ENCODE measurements around the gene RARA.
"Not testable (repeated sequence)": the region's sequence is repeated elsewhere in the genome, so short reads cannot be mapped to it uniquely, and the experiment has no call there.

RARA gene

DNA sequence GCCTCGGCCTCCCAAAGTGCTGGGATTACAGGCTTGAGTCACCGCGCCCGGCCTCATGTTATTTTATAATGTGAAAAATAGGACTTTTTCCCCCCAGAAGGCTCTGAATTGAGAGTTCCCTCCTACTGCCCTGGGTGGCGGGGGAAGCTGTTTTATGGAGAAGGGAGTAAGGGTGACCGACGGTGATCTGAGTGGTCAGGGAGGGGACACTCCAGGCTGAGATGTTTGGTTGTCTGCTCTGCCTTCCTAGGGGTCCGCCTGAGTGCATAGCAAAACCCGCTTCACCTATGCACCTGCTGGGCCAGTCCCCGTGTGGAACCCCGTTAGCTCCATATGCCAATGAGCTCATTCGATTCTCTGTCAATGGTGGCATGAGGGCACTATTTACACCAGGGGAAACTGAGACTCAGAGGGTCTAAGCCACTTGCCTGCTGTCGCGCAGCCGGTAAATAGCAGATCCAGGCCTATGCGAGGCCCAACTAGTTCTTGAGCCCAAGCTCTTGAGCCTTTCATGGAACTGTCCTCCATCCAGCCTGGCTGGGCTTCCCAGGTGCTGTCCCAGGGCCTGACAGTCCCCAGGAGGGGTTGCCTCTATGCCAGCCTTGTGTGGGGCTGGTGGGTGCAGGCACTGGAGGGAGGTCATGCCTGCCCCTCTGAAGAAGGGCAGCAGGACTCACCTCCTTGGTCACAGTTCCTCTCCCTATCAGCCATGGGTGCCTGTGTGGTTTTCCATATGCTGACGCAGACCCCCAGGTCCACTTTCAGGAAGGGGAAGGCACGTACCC, 57.3 kb downstream of the RARA start:
- WGBS: 92% methylated on average over 18 of the region's 18 CpGs
- Histone ChIP-seq H3K4me1 (ENCODE audit: control insufficient read depth, insufficient read depth, low read depth, low read length) (peaks cover 27% of the 10 kb centered on the region), H3K4me3 (ENCODE audit: insufficient read depth in 1 of 2, low read depth in 1 of 2, low read length in 2 of 2) (no peak overlapping the region), H3K4me2 (ENCODE audit: low read length, poor library complexity, severe bottlenecking) (no peak overlapping the region), H3K4ac (ENCODE audit: low read depth in 1 of 2, low read length in 2 of 2) (no peak overlapping the region), H2BK5ac (ENCODE audit: low read depth, low read length, poor library complexity, severe bottlenecking) (no peak overlapping the region), H2AFZ (ENCODE audit: low read depth, low read length) (no peak overlapping the region), H3K23ac (ENCODE audit: low read length in 2 of 2) (no peak overlapping the region), H3K27ac (ENCODE audit: low read length, poor library complexity, severe bottlenecking) (no peak overlapping the region), H3K14ac (ENCODE audit: low read length in 2 of 2) (no peak overlapping the region), H2BK12ac (ENCODE audit: low read length in 2 of 2) (no peak overlapping the region), H3K36me3 (ENCODE audit: control insufficient read depth in 1 of 2, insufficient read depth in 2 of 2, low read depth in 1 of 2, low read length in 2 of 2) (peaks cover 0 to 4% of the 10 kb centered on the region in 2 experiments), H2BK120ac (ENCODE audit: low read depth, low read length) (no peak overlapping the region), H4K91ac (ENCODE audit: low read length) (no peak overlapping the region), H2BK15ac (ENCODE audit: low read depth, poor library complexity, severe bottlenecking) (no peak overlapping the region), H3K9ac (ENCODE audit: low read length) (no peak overlapping the region), H3K9me3 (ENCODE audit: control insufficient read depth, low read length) (no peaks in the 10 kb centered on the region), H3K27me3 (ENCODE audit: control insufficient read depth in 1 of 2, insufficient read depth in 1 of 2, low read length in 2 of 2) (no peaks in the 10 kb centered on the region), H2AK5ac (ENCODE audit: low read length, severe bottlenecking) (no peak overlapping the region), H4K8ac (ENCODE audit: low read length) (no peak overlapping the region), H3K18ac (ENCODE audit: low read depth in 1 of 2, low read length in 2 of 2) (no peak overlapping the region), H3K79me1 (replicated peaks; ENCODE audit: low read length, poor library complexity, severe bottlenecking) (peaks cover 5% of the 10 kb centered on the region)
- no peak for DNase-seq

DNA sequence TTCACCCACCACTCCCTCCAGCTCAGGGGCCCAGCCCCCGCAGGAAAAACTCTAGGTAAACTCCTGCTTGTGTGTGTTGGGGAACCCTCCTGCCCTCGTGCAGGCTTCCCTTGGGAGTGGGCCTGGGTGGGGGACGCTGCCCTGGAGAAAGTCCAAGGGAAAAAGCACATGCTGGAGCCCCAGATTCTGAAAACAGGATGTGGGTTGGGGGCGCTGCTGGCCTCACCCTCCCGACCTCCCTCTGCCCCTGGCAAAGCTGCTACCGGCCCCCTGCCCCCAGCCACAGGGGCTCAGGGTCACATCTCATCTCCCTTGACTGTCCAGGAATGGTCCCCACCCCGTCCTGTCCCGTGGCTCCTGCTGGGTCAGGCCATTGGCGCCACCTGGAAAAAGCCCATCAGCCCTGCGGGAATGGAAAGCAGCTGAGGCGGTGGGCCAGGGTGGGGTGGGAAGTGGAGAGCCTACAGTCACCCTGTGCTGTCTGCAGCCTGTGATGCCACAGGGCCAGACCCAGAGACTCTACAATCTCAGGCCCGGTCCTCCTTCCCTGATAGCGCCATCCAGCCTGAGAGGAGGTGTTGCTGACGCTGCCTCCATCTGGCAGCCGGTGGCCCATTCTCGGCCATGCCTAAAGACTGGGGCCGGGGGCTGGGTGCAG, 58.0 kb downstream of the RARA start:
- H4K8ac ChIP-seq (ENCODE audit: low read length): no peak overlapping the region
- H3K9ac ChIP-seq (ENCODE audit: low read length): no peak overlapping the region
- no peak overlapping the region for H2BK120ac ChIP-seq (ENCODE audit: low read depth, low read length)
- no peak overlapping the region for H3K4ac ChIP-seq (ENCODE audit: low read depth in 1 of 2, low read length in 2 of 2)
- no peak overlapping the region for H3K18ac ChIP-seq (ENCODE audit: low read depth in 1 of 2, low read length in 2 of 2)
- no peak for DNase-seq
- peaks cover 0 to 4% of the 10 kb centered on the region in 2 experiments for H3K36me3 ChIP-seq (ENCODE audit: control insufficient read depth in 1 of 2, insufficient read depth in 2 of 2, low read depth in 1 of 2, low read length in 2 of 2)
- H3K27me3 ChIP-seq (ENCODE audit: control insufficient read depth in 1 of 2, insufficient read depth in 1 of 2, low read length in 2 of 2): no peaks in the 10 kb centered on the region
- no peaks in the 10 kb centered on the region for H3K9me3 ChIP-seq (ENCODE audit: control insufficient read depth, low read length)
- H3K27ac ChIP-seq (ENCODE audit: low read length, poor library complexity, severe bottlenecking): no peak overlapping the region
- peaks cover 23% of the 10 kb centered on the region for H3K4me1 ChIP-seq (ENCODE audit: control insufficient read depth, insufficient read depth, low read depth, low read length)
- no peak overlapping the region for H3K4me3 ChIP-seq (ENCODE audit: insufficient read depth in 1 of 2, low read depth in 1 of 2, low read length in 2 of 2)
- no peak overlapping the region for H3K14ac ChIP-seq (ENCODE audit: low read length in 2 of 2)
- H2BK5ac ChIP-seq (ENCODE audit: low read depth, low read length, poor library complexity, severe bottlenecking): no peak overlapping the region
- H2AK5ac ChIP-seq (ENCODE audit: low read length, severe bottlenecking): no peak overlapping the region
- H3K79me1 ChIP-seq (replicated peaks; ENCODE audit: low read length, poor library complexity, severe bottlenecking): peaks cover 5% of the 10 kb centered on the region
- H4K91ac ChIP-seq (ENCODE audit: low read length): no peak overlapping the region
- no peak overlapping the region for H2BK12ac ChIP-seq (ENCODE audit: low read length in 2 of 2)
- H3K23ac ChIP-seq (ENCODE audit: low read length in 2 of 2): no peak overlapping the region
- H2BK15ac ChIP-seq (ENCODE audit: low read depth, poor library complexity, severe bottlenecking): no peak overlapping the region
- WGBS: 82% methylated on average over 16 of the region's 17 CpGs
- H2AFZ ChIP-seq (ENCODE audit: low read depth, low read length): no peak overlapping the region
- no peak overlapping the region for H3K4me2 ChIP-seq (ENCODE audit: low read length, poor library complexity, severe bottlenecking)

DNA sequence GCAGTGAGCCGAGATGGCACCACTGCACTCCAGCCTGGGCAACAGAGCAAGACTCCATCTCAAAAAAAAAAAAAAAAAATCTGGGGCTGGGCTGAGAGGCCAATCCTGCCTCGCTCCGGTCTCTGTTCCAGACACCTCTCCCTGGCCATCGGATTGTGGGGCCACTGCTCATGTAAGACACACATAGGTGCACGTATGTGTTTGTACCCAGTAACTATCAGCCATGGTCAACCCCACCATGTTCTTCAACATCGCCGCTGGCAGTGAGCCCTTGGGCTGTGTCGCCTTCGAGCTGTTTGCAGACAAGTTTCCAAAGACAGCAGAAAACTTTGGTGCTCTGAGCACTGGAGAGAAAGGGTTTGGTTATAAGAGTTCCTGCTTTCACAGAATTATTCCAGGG, 58.7 kb downstream of the RARA start:
- H2BK12ac ChIP-seq (ENCODE audit: low read length in 2 of 2); DNase-seq; H3K9ac ChIP-seq (ENCODE audit: low read length); H3K36me3 ChIP-seq (ENCODE audit: control insufficient read depth in 1 of 2, insufficient read depth in 2 of 2, low read depth in 1 of 2, low read length in 2 of 2); H3K27ac ChIP-seq (ENCODE audit: low read length, poor library complexity, severe bottlenecking); H2BK15ac ChIP-seq (ENCODE audit: low read depth, poor library complexity, severe bottlenecking); H3K18ac ChIP-seq (ENCODE audit: low read depth in 1 of 2, low read length in 2 of 2); H4K8ac ChIP-seq (ENCODE audit: low read length); H2BK120ac ChIP-seq (ENCODE audit: low read depth, low read length); H2AK5ac ChIP-seq (ENCODE audit: low read length, severe bottlenecking); H3K4ac ChIP-seq (ENCODE audit: low read depth in 1 of 2, low read length in 2 of 2); H3K79me1 ChIP-seq (replicated peaks; ENCODE audit: low read length, poor library complexity, severe bottlenecking); H3K9me3 ChIP-seq (ENCODE audit: control insufficient read depth, low read length); H2AFZ ChIP-seq (ENCODE audit: low read depth, low read length); H3K14ac ChIP-seq (ENCODE audit: low read length in 2 of 2); H3K4me2 ChIP-seq (ENCODE audit: low read length, poor library complexity, severe bottlenecking); H2BK5ac ChIP-seq (ENCODE audit: low read depth, low read length, poor library complexity, severe bottlenecking); H4K91ac ChIP-seq (ENCODE audit: low read length); H3K23ac ChIP-seq (ENCODE audit: low read length in 2 of 2); H3K4me3 ChIP-seq (ENCODE audit: insufficient read depth in 1 of 2, low read depth in 1 of 2, low read length in 2 of 2); H3K27me3 ChIP-seq (ENCODE audit: control insufficient read depth in 1 of 2, insufficient read depth in 1 of 2, low read length in 2 of 2): not testable (repeated sequence)
- 95% methylated on average over 9 of the region's 9 CpGs for WGBS
- H3K4me1 ChIP-seq (ENCODE audit: control insufficient read depth, insufficient read depth, low read depth, low read length): peaks cover 16% of the 10 kb centered on the region

DNA sequence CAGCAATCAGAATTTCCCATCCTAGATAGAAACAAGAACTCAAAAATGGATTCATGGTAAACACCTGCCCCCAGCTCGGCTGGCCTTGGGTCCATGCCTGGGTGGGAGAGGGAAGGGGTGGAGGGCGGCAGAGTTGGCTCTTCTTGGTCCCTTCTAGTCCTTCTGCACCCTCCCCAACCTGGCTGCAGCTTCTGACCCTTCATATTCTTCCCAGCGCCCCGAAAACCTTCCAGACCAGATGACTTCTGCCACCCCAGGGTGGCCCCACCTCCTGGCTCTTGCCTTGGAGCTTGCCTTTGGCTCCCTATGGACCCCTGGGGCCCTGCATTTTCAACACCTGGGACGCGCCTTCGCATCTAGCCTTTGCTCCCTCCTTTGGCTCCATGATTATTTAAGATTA, 60.9 kb downstream of the RARA start:
- H3K27ac ChIP-seq (ENCODE audit: low read length, poor library complexity, severe bottlenecking): no peak overlapping the region
- no peak overlapping the region for H3K4ac ChIP-seq (ENCODE audit: low read depth in 1 of 2, low read length in 2 of 2)
- peaks cover 0 to 3% of the 10 kb centered on the region in 2 experiments for H3K27me3 ChIP-seq (ENCODE audit: control insufficient read depth in 1 of 2, insufficient read depth in 1 of 2, low read length in 2 of 2)
- no peaks in the 10 kb centered on the region for H3K4me1 ChIP-seq (ENCODE audit: control insufficient read depth, insufficient read depth, low read depth, low read length)
- H2BK120ac ChIP-seq (ENCODE audit: low read depth, low read length): no peak overlapping the region
- DNase-seq: no peak
- no peak overlapping the region for H3K18ac ChIP-seq (ENCODE audit: low read depth in 1 of 2, low read length in 2 of 2)
- 96% methylated on average over 7 of the region's 7 CpGs for WGBS
- no peak overlapping the region for H2BK5ac ChIP-seq (ENCODE audit: low read depth, low read length, poor library complexity, severe bottlenecking)
- no peak overlapping the region for H3K4me2 ChIP-seq (ENCODE audit: low read length, poor library complexity, severe bottlenecking)
- H3K14ac ChIP-seq (ENCODE audit: low read length in 2 of 2): no peak overlapping the region
- no peak overlapping the region for H4K91ac ChIP-seq (ENCODE audit: low read length)
- no peak overlapping the region for H2BK15ac ChIP-seq (ENCODE audit: low read depth, poor library complexity, severe bottlenecking)
- no peak overlapping the region for H2BK12ac ChIP-seq (ENCODE audit: low read length in 2 of 2)
- H2AFZ ChIP-seq (ENCODE audit: low read depth, low read length): no peak overlapping the region
- H3K23ac ChIP-seq (ENCODE audit: low read length in 2 of 2): no peak overlapping the region
- no peak overlapping the region for H3K4me3 ChIP-seq (ENCODE audit: insufficient read depth in 1 of 2, low read depth in 1 of 2, low read length in 2 of 2)
- H2AK5ac ChIP-seq (ENCODE audit: low read length, severe bottlenecking): no peak overlapping the region
- H3K79me1 ChIP-seq (replicated peaks; ENCODE audit: low read length, poor library complexity, severe bottlenecking): peaks cover 1% of the 10 kb centered on the region
- no peak overlapping the region for H4K8ac ChIP-seq (ENCODE audit: low read length)
- H3K9ac ChIP-seq (ENCODE audit: low read length): no peak overlapping the region
- no peaks in the 10 kb centered on the region for H3K36me3 ChIP-seq (ENCODE audit: control insufficient read depth in 1 of 2, insufficient read depth in 2 of 2, low read depth in 1 of 2, low read length in 2 of 2)
- H3K9me3 ChIP-seq (ENCODE audit: control insufficient read depth, low read length): no peaks in the 10 kb centered on the region
